ENCODE results near the gene CNTN2.

- TF ChIP-seq, protein P1, sequence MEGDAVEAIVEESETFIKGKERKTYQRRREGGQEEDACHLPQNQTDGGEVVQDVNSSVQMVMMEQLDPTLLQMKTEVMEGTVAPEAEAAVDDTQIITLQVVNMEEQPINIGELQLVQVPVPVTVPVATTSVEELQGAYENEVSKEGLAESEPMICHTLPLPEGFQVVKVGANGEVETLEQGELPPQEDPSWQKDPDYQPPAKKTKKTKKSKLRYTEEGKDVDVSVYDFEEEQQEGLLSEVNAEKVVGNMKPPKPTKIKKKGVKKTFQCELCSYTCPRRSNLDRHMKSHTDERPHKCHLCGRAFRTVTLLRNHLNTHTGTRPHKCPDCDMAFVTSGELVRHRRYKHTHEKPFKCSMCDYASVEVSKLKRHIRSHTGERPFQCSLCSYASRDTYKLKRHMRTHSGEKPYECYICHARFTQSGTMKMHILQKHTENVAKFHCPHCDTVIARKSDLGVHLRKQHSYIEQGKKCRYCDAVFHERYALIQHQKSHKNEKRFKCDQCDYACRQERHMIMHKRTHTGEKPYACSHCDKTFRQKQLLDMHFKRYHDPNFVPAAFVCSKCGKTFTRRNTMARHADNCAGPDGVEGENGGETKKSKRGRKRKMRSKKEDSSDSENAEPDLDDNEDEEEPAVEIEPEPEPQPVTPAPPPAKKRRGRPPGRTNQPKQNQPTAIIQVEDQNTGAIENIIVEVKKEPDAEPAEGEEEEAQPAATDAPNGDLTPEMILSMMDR (IDR thresholded peaks at IDR 0.05): no peak
- no peak for TF ChIP-seq POLR2A (IDR thresholded peaks at IDR 0.05)
- no peak for TF ChIP-seq POLR2AphosphoS5 (IDR thresholded peaks at IDR 0.05)
Measured at GRCh38 chr1:205016584-205016983, 26.4 kb upstream of the CNTN2 start.

Data from prostate gland (tissue), 2 donors.